ELF-1 (cell line): ENCODE results near the gene GPR161.

ENCODE experiments used
- DNase-seq: peaks from one replicate; pipeline ENCODE4 v3.0.0-alpha.2; 2016; ENCODE audit warnings: low read depth, low spot score

GPR161 gene

GRCh38 chr1:168032029-168032428, 104.7 kb downstream of the GPR161 start:
- no peak for DNase-seq

GRCh38 chr1:168031627-168032026, 105.1 kb downstream of the GPR161 start:
- no peak for DNase-seq

GRCh38 chr1:168031198-168031597, 105.5 kb downstream of the GPR161 start:
- DNase-seq: no peak
